ENCODE measurements around the gene TNFSF4. TPM values are rescaled to one million over a fixed set of nuclear protein-coding genes. Genes with fewer than 3 reads are reported as not detected.

The TNFSF4 gene
- total RNA-seq, 1 experiment from 2014 or later: 0.89 TPM

GRCh38 chr1:173148545-173148944, 58.6 kb downstream of the TNFSF4 start:
- Histone ChIP-seq H2AFZ (ENCODE audit: low read depth, low read length, poor library complexity, severe bottlenecking) (no peak overlapping the region), H3K36me3 (ENCODE audit: control insufficient read depth in 1 of 2, insufficient read depth in 2 of 2, low read length in 2 of 2) (no peaks in the 10 kb centered on the region), H3K9me3 (ENCODE audit: control insufficient read depth in 1 of 2, insufficient read depth in 1 of 2, low read depth in 1 of 2, low read length in 2 of 2) (no peaks in the 10 kb centered on the region), H3K4me2 (ENCODE audit: low read length) (no peak overlapping the region), H3K27ac (ENCODE audit: low read depth, low read length) (no peak overlapping the region), H3K4me1 (ENCODE audit: control insufficient read depth in 1 of 2, insufficient read depth in 2 of 2, low read length in 2 of 2) (no peaks in the 10 kb centered on the region), H3K4me3 (replicated peaks in 1 of 2; ENCODE audit: low read depth in 1 of 2, low read length in 2 of 2) (no peak overlapping the region), H4K20me1 (ENCODE audit: insufficient read depth) (no peaks in the 10 kb centered on the region), H3K9ac (ENCODE audit: low read length) (no peak overlapping the region), H3K27me3 (ENCODE audit: insufficient read depth, low read length) (no peaks in the 10 kb centered on the region), H3K79me2 (ENCODE audit: insufficient read depth, low read length) (no peaks in the 10 kb centered on the region), H3K9me2 (ENCODE audit: insufficient read depth) (no peaks in the 10 kb centered on the region)
- POLR2A ChIA-PET: no interaction called here
- intact Hi-C loops (cut with micrococcal nuclease): no loop called here
- BruUV-seq (replicated peaks): no TSS peak
- no peak for DNase-seq (ENCODE audit: low read depth, low spot score)
- no peak for ATAC-seq
- RAD21 ChIA-PET (ENCODE audit: low non-redundant PET in 1 of 2, low total read pairs in 2 of 2, uncharacterized antibody in 2 of 2, unreplicated experiment in 2 of 2): no interaction called here
- CTCF ChIA-PET: no interaction called here
- TF ChIP-seq SP1 (IDR thresholded peaks at IDR 0.05; ENCODE audit: low read depth) (no peak), EZH2 (IDR thresholded peaks at IDR 0.05) (no peak), RAD21 (IDR thresholded peaks at IDR 0.05; ENCODE audit: low read depth) (no peak), POLR2AphosphoS5 (IDR thresholded peaks at IDR 0.05; ENCODE audit: low read depth, low read length) (no peak), YY1 (IDR thresholded peaks at IDR 0.05; ENCODE audit: extremely low read depth, insufficient replicate concordance, low read depth, low read length) (no peak), ZNF274 (IDR thresholded peaks at IDR 0.05; ENCODE audit: low read depth, low read length) (no peak), CBX3 (IDR thresholded peaks at IDR 0.05; ENCODE audit: low read depth) (no peak), TCF7L2 (IDR thresholded peaks at IDR 0.05; ENCODE audit: borderline replicate concordance, extremely low read depth, insufficient read depth, insufficient read length) (no peak), ZFX (IDR thresholded peaks at IDR 0.05) (no peak), ELF1 (IDR thresholded peaks at IDR 0.05; ENCODE audit: borderline replicate concordance, low read depth) (no peak), CEBPB (IDR thresholded peaks at IDR 0.05; ENCODE audit: low read depth) (no peak), JUND (IDR thresholded peaks at IDR 0.05) (no peak), EGR1 (IDR thresholded peaks at IDR 0.05; ENCODE audit: low read depth) (no peak), REST (IDR thresholded peaks at IDR 0.05; ENCODE audit: low read depth) (no peak), SRF (IDR thresholded peaks at IDR 0.05; ENCODE audit: low read depth) (no peak), SIN3A (IDR thresholded peaks at IDR 0.05; ENCODE audit: low read depth) (no peak)
- TF ChIP-seq, protein P1, sequence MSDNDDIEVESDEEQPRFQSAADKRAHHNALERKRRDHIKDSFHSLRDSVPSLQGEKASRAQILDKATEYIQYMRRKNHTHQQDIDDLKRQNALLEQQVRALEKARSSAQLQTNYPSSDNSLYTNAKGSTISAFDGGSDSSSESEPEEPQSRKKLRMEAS (IDR thresholded peaks at IDR 0.05): no peak
- TF ChIP-seq, protein P2, sequence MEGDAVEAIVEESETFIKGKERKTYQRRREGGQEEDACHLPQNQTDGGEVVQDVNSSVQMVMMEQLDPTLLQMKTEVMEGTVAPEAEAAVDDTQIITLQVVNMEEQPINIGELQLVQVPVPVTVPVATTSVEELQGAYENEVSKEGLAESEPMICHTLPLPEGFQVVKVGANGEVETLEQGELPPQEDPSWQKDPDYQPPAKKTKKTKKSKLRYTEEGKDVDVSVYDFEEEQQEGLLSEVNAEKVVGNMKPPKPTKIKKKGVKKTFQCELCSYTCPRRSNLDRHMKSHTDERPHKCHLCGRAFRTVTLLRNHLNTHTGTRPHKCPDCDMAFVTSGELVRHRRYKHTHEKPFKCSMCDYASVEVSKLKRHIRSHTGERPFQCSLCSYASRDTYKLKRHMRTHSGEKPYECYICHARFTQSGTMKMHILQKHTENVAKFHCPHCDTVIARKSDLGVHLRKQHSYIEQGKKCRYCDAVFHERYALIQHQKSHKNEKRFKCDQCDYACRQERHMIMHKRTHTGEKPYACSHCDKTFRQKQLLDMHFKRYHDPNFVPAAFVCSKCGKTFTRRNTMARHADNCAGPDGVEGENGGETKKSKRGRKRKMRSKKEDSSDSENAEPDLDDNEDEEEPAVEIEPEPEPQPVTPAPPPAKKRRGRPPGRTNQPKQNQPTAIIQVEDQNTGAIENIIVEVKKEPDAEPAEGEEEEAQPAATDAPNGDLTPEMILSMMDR (IDR thresholded peaks at IDR 0.05 in 2 of 3, conservative IDR thresholded peaks at IDR 0.05 in 1 of 3; ENCODE audit: borderline replicate concordance in 1 of 3, insufficient read depth in 1 of 3, low read depth in 2 of 3, low read length in 2 of 3): no peak
